Renal pelvis (tissue), 4 donors: ENCODE results near the gene MX2. TPM values are rescaled to one million over a fixed set of nuclear protein-coding genes. Genes with fewer than 3 reads are reported as not detected.
"Not testable (repeated sequence)": the region's sequence is repeated elsewhere in the genome, so short reads cannot be mapped to it uniquely, and the experiment has no call there.

ENCODE experiments used
- DNase-seq: peaks from one replicate; pipeline ENCODE4 v3.0.0-alpha.2; 2013
- polyA plus RNA-seq, 3 donors: library from polyadenylated mRNA; unstranded; fragments of 120-200 nt; gene quantifications; one replicate each; pipeline ENCODE4 v1.2.1, GENCODE V29; 2013; ENCODE audit not compliant: insufficient read length in 3 of 3

The MX2 gene
- polyA plus RNA-seq, 3 donors, result 1.1 to 2.4 (median 1.4) TPM

DNA sequence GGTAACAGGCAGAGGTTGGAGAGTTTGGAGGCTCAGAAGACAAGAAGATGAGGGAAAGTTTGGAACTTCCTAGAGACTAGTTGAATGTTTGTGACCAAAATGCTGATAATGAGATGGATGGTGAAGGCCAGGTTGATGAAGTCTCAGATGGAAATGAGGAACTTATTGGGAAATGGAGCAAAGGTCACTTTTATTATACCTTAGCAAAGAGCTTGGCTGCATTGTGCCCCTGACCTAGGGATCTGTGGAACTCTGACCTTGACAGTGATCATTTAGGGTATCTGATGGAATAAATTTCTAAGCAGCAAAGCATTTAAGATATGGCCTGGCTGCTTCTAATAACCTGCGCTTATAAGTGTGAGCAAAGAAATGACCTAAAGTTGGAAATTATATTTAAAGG is 28.1 kb upstream of the MX2 start:
- DNase-seq, result no peak

DNA sequence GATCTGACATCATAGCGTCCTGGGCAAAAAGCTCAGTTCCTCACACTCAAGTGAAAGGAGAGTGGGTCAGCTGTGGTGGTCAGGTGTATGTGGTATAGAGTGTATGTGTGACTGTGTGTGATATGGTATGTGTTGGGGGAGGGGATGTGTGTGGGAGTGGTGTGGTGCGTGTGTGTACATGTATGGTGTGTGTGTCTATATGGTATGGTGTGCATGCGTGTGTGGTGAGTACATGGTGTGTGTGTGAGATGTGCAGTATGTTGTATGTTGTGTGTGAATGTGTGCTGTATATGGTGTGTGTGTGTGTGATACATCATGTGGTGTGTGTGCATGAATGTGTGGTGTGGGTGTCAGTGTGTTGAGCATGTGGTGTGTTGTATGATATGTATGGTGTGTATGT is 24.3 kb upstream of the MX2 start:
- DNase-seq, result no peak

GRCh38 chr21:41338455-41338854 is 23.4 kb upstream of the MX2 start:
- DNase-seq, result no peak

DNA sequence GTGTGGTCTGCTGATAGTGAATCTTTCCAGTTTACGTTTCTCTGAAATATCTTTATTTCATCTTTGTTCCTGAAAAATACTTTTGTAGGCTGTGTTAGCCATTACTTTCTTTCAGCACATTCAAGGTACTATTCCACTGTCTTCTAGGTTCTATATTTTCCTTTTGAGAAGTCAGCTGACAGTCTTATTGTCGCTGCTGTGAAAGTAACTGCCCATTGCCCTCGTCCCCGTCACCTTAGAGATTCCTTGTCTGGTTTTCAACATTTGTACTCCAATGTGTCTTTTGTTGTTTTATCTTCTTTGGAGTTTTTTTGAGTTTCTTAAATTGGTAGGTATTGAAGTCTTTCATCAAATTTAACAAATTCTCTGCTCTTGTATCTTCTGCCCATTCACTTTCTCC is 19.8 kb upstream of the MX2 start:
- DNase-seq, result no peak

DNA sequence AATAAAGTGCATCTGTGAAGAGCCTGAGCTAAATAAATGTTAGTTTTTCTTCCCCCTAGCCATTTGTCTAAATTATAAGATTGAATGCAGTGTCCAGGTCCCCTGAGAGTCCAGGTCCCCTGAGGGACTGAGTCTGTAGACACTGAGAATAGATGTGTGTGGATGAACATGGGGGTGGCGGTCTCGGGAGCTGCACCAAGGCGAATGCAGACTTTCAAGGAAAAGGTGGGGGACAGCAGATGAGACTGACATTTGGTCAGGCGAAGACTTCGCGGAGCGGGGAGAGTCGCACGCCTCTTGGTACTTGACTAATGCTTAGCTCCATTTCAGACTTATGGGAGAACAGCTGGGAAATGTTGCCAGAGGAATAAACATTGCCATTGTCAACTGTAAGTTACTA is 17.7 kb upstream of the MX2 start:
- DNase-seq, result no peak

DNA sequence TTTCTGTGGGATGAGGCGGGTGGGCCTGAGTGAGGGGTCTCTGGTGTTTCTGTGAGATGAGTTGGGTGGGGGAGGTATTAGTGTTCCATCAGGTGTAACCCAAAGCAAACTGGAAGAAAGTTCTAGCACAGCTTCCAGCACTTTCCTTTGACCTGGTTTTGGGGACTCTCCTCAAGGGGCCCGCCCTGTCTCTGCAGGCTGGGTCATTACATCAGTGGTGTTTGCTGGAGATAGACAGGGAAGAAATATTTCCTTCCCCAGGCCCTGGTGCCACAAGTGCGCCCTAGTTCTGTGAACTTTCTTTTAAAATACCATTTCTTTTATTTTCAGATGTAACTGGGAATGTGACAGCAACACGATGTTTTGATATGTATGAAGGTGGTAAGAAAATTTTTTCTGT is 16.5 kb upstream of the MX2 start:
- DNase-seq, result no peak

- DNase-seq, result no peak
Observed at GRCh38 chr21:41345934-41346685, 15.7 kb upstream of the MX2 start.

- DNase-seq, result no peak
Observed at GRCh38 chr21:41346758-41347157, 15.1 kb upstream of the MX2 start.

- DNase-seq, result no peak
Observed at GRCh38 chr21:41348434-41348833, 13.4 kb upstream of the MX2 start.

DNA sequence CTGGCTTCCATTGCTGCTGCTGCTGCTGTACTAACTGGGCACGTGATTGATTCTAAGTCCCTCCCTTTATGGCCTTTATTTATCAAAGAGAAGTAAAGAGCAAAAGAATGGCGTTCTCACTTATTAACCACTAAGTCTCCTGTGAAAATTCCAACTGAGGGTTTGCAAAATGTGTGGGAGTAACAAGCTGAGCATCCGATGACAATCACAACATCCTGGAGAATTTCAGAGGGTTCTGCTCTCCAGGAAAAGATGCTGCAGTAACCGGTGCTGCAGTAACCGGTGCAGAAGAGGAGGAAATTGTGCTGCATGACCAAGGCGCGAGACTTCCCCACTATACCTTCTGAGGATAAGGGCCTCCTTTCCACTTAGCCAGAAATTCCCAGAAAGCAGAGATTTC is 12.7 kb upstream of the MX2 start:
- DNase-seq, result peak; percentile 35

GRCh38 chr21:41349619-41350390 is 12.0 kb upstream of the MX2 start:
- no peak for DNase-seq

GRCh38 chr21:41350436-41351155 is 11.2 kb upstream of the MX2 start:
- DNase-seq, result no peak

- DNase-seq, result no peak
Observed at GRCh38 chr21:41357546-41357945, 4.3 kb upstream of the MX2 start.

- no peak for DNase-seq
Observed at GRCh38 chr21:41358193-41359166, 3.3 kb upstream of the MX2 start.

DNA sequence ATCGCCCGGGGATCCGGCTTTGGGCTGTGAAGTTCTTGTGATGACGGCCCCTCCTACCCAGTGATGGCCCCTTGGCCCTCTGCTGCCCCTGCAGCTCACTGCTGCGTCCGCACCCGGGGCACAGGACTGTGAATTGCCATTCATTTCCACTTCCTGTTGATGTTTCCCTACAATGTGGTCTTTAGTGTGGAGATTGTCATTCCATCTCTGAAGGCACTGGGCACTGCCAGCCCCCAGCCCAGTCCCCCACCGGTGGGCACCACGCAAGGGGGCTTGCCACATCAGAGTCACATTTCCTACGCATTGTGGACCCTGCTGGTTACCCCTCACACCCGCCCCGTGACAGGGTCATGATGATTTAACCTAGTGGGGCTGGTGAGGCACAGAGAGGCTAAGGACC is 2.5 kb upstream of the MX2 start:
- DNase-seq, result no peak

DNA sequence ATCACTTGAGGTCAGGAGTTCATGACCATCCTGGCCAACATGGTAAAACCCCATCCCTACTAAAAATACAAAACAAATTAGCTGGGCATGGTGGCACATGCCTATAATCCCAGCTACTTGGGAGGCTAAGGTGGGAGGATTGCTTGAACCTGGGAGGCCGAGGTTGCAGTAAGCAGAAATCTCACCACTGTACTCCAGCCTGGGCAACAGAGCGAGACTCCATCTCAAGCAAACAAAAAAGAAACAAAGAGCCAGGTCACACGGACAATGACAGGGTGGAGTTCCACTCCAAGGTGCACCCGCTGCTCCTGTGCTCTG is 2.1 kb upstream of the MX2 start:
- DNase-seq, result not testable (repeated sequence)

DNA sequence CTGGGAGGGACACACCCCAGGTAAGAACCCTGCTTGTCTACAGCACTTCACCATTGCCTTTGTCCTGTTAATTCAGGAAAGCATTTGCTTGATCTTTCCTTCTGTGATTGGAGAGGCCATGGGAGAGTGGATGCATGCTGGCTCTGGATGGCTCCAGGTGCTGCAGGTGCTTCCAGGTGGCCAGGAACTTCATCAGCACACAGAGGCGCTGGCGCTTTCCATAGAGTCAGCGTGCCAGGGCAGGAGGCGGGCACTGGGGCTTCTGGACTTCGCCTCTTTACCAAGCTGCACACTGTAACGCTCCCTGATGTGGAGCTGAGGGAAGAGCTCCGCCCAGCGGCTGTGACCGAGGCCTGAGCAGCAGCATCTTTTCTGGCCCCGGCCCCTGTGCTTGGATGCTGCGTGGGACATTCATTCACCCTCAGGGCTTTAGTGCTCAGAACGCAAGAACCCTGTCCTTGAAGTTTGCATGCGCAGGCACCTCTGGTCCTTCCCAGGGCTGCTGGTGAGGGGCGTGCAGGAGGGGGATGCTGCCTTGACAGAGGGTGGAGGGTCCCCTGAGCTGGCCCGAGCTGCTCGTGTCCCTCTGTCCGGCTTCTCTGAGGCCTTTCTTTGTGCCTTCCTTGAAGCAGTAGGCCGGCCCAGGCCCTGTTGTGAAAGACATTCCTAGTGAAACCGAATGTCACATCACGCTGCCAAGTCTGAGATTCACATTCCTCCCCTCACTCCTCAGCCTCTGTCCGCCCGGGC is 1.6 kb upstream of the MX2 start:
- DNase-seq, result no peak

DNA sequence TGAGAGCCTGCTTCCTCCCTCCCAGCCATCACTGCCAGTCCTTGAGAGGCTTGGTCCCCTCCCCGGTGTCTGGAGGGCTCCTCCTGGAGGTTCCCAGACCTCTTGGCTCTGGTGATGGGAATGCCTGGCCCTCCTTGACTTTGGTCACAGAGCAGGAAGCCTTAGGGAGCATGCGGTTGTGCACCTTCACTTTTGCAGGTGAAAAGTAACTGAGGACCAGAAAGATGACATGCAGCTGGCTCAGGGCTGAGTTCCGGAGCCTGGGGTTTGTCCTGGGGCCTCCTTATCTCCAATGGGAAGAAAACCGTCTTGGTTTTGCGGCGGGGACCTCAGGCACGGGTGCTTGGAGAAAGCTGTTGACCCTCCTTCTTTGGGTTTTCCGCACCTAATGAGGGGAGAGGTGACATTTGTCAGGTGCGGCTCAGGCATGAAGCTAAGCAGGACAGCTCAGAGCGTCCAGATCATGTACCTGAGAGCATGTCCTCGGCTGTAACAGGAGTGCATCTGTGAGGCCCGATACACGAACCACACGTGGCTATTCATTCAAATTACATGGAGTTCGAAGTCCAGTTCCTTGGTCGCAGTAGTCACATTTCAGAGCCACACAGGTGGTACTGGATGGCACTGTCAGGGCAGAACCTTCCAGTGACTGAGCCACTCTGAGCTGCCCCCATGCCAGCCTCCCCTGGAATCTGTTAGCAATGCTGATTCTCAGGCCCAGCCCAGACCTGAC is 608 bp upstream of the MX2 start:
- DNase-seq, result no peak

GRCh38 chr21:41362605-41363369 is 960 bp downstream of the MX2 start:
- no peak for DNase-seq
